SK-N-SH (cell line): ENCODE measurements around the gene YBX1. TPM values are rescaled to one million over a fixed set of nuclear protein-coding genes. Genes with fewer than 3 reads are reported as not detected.

Experiments used
- CTCF ChIA-PET: fragments of 300-600, 350-600 bp; formaldehyde crosslinking; extraction: SDS; loops from one replicate; lab custom pipeline; 2021; lab: Yijun Ruan, JAX
- POLR2A ChIA-PET: fragments of 350-600 bp; sonication (Branson Sonifier 250); formaldehyde crosslinking; extraction: SDS; loops from one replicate; lab custom pipeline; 2020; ENCODE audit warnings: antibody characterized with exemption, inconsistent platforms; lab: Yijun Ruan, JAX
- DNase-seq: peaks from one replicate; pipeline ENCODE4 v3.0.0; 2012
- H2AFZ ChIP-seq: fragments of 200-600 bp; sonication (generic); 2 replicates; pipeline ENCODE4 v1.8.1; 2016; ENCODE audit warnings: antibody characterized with exemption, mild to moderate bottlenecking, low read depth
- H3F3A ChIP-seq: fragments of 200-600 bp; sonication (generic); replicated peaks from 2 replicates; pipeline ENCODE3; 2016; ENCODE audit warnings: antibody characterized with exemption, mild to moderate bottlenecking; ENCODE audit not compliant: insufficient read depth
- H3K27ac ChIP-seq, 2 experiments: fragments of 200-500 bp in 1 of 2; fragments of 200-600 bp in 1 of 2; sonication (Bioruptor generic) in 1 of 2; sonication (generic), shearing (Covaris generic) in 1 of 2; 2 replicates each; pipeline versions ENCODE4 v1.5.1 to v1.6.1; 2014 to 2016; ENCODE audit warnings: low read depth in 2 of 2, inconsistent platforms in 1 of 2, low read length in 1 of 2, mild to moderate bottlenecking in 1 of 2, mixed read lengths in 1 of 2
- H3K27me3 ChIP-seq: fragments of 200-600 bp; sonication (generic), shearing (Covaris generic); 2 replicates; pipeline ENCODE4 v1.6.1; 2016; ENCODE audit warnings: mixed run types; ENCODE audit not compliant: insufficient read depth
- H3K36me3 ChIP-seq, 2 experiments: fragments of 200-500 bp in 1 of 2; fragments of 200-600 bp in 1 of 2; sonication (Bioruptor generic) in 1 of 2; sonication (generic) in 1 of 2; replicated peaks in 1 of 2; 2 replicates each; pipeline versions ENCODE3 to v1.5.1; 2014 to 2016; ENCODE audit warnings: low read length in 1 of 2, mild to moderate bottlenecking in 1 of 2; ENCODE audit not compliant: insufficient read depth in 2 of 2, control insufficient read depth in 1 of 2
- H3K4me1 ChIP-seq, 2 experiments: fragments of 200-500 bp in 1 of 2; fragments of 200-600 bp in 1 of 2; sonication (Bioruptor generic) in 1 of 2; sonication (generic), shearing (Covaris generic) in 1 of 2; 2 replicates each; pipeline versions ENCODE4 v1.5.1 to v1.6.1; 2014 to 2016; ENCODE audit warnings: low read depth in 1 of 2, low read length in 1 of 2, mixed run types in 1 of 2; ENCODE audit not compliant: insufficient read depth in 2 of 2, control insufficient read depth in 1 of 2
- H3K4me2 ChIP-seq: fragments of 200-600 bp; sonication (generic), shearing (Covaris generic); 2 replicates; pipeline ENCODE4 v1.6.1; 2017; ENCODE audit warnings: mixed run types
- H3K4me3 ChIP-seq, 2 experiments: fragments of 200-500 bp in 1 of 2; fragments of 200-600 bp in 1 of 2; sonication (Bioruptor generic) in 1 of 2; sonication (generic), shearing (Covaris generic) in 1 of 2; 2 replicates each; pipeline versions ENCODE4 v1.5.1 to v1.8.1; 2014 to 2016; ENCODE audit warnings: low read depth in 2 of 2, inconsistent platforms in 1 of 2, low read length in 1 of 2, mild to moderate bottlenecking in 1 of 2, mixed read lengths in 1 of 2, moderate library complexity in 1 of 2
- H3K79me2 ChIP-seq: fragments of 200-600 bp; sonication (generic); 2 replicates; pipeline ENCODE4 v1.8.1; 2017; ENCODE audit warnings: mild to moderate bottlenecking; ENCODE audit not compliant: insufficient read depth
- H3K9ac ChIP-seq: fragments of 200-600 bp; sonication (generic); 2 replicates; pipeline ENCODE4 v1.6.1; 2017; ENCODE audit warnings: mixed run types
- H3K9me2 ChIP-seq: fragments of 200-600 bp; sonication (generic); 2 replicates; pipeline ENCODE4 v1.6.1; 2017; ENCODE audit warnings: mixed run types
- H3K9me3 ChIP-seq: fragments of 200-600 bp; sonication (generic); 2 replicates; pipeline ENCODE4 v1.6.1; 2017; ENCODE audit warnings: mixed run types, mild to moderate bottlenecking, moderate library complexity
- H4K20me1 ChIP-seq: fragments of 200-600 bp; sonication (generic); 2 replicates; pipeline ENCODE4 v1.6.1; 2017; ENCODE audit warnings: mild to moderate bottlenecking, mixed run types; ENCODE audit not compliant: insufficient read depth
- CHD2 ChIP-seq: fragments of 150-350 bp; IDR thresholded peaks from 2 replicates; pipeline ENCODE4 v1.6.1; 2018; ENCODE audit warnings: low read length; ENCODE audit not compliant: partially characterized antibody
- EZH2phosphoT487 ChIP-seq: fragments of 200-600 bp; sonication (generic); IDR thresholded peaks from 2 replicates; pipeline ENCODE4 v1.6.1; 2017; ENCODE audit warnings: low read depth, mixed run types, mild to moderate bottlenecking, antibody characterized with exemption, moderate library complexity, borderline replicate concordance
- FOXJ3 ChIP-seq: sonication (generic); formaldehyde crosslinking; IDR thresholded peaks from 2 replicates; pipeline ENCODE4 v1.5.1; 2020; ENCODE audit warnings: mild to moderate bottlenecking, missing genetic modification reagents
- FOXM1 ChIP-seq: IDR thresholded peaks from 2 replicates; pipeline ENCODE4 v1.4.0; 2012; ENCODE audit warnings: low read depth, mild to moderate bottlenecking
- JUND ChIP-seq: IDR thresholded peaks from 2 replicates; pipeline ENCODE4 v1.4.0; 2012
- MEF2A ChIP-seq: IDR thresholded peaks from 2 replicates; pipeline ENCODE4 v1.4.0; 2012; ENCODE audit warnings: low read depth, borderline replicate concordance
- NRF1 ChIP-seq: IDR thresholded peaks from 2 replicates; pipeline ENCODE4 v1.6.1; 2012; ENCODE audit warnings: low read depth, mild to moderate bottlenecking, low read length
- POLR2AphosphoS5 ChIP-seq: IDR thresholded peaks from 2 replicates; pipeline ENCODE4 v1.6.1; 2012; ENCODE audit warnings: low read depth, low read length
- RCOR1 ChIP-seq: fragments of 150-350 bp; IDR thresholded peaks from 2 replicates; pipeline ENCODE4 v1.6.1; 2017; ENCODE audit warnings: antibody characterized with exemption, low read length
- SMC3 ChIP-seq: IDR thresholded peaks from 2 replicates; pipeline ENCODE4 v1.6.1; 2012; ENCODE audit warnings: low read depth, low read length, improper control_type of control experiment
- USF1 ChIP-seq: IDR thresholded peaks from 2 replicates; pipeline ENCODE4 v1.4.0; 2012; ENCODE audit warnings: low read depth, borderline replicate concordance
- USF2 ChIP-seq: fragments of 150-350 bp; IDR thresholded peaks from 2 replicates; pipeline ENCODE4 v1.6.1; 2017; ENCODE audit warnings: antibody characterized with exemption, low read length, low read depth, borderline replicate concordance
- WGBS: methylation state at CpG from one replicate; pipeline ENCODE4 v1.1.6; 2017; ENCODE audit warnings: low lambda C conversion rate; 5-methylcytosine and 5-hydroxymethylcytosine counted together
- polyA plus RNA-seq, 3 experiments: library from polyadenylated mRNA; depleted of rRNA; stranded (reverse); fragments of >200 nt; gene quantifications; 2 replicates each; pipeline ENCODE4 v1.2.3, GENCODE V29; 2012

YBX1 gene
- polyA plus RNA-seq, 1 of the 3 experiments (the other 2 are of a cell fraction): 592 TPM

GRCh38 chr1:42692911-42693310, 10.7 kb downstream of the YBX1 start:
- peaks cover 64 to 75% of the 10 kb centered on the region in 2 experiments for H3K36me3 ChIP-seq
- ChIA-PET POLR2A (interaction anchor here (2.1 kb wide), 1 partner anchor 10 kb away, joined by 9 read pairs; the partner anchor contains the start of gene YBX1), CTCF (interaction anchor here (1.0 kb wide), 1 partner anchor 9 kb away, joined by 3 read pairs; no protein-coding TSS in a partner anchor)
- DNase-seq: no peak
- no peaks in the 10 kb centered on the region for H3K27me3 ChIP-seq
- H3F3A ChIP-seq: no peaks in the 10 kb centered on the region
- no peaks in the 10 kb centered on the region for H3K9me3 ChIP-seq
- H3K9ac ChIP-seq: no peak overlapping the region
- WGBS: 94% methylated on average over 2 of the region's 2 CpGs
- no peak overlapping the region for H2AFZ ChIP-seq
- H3K27ac ChIP-seq: no peak overlapping the region
- peaks cover 85% of the 10 kb centered on the region for H4K20me1 ChIP-seq
- no peak overlapping the region for H3K4me3 ChIP-seq
- TF ChIP-seq POLR2AphosphoS5 (no peak), SMC3 (no peak), NRF1 (no peak), RCOR1 (no peak), JUND (no peak), MEF2A (no peak), USF2 (no peak), FOXM1 (no peak), FOXJ3 (CRISPR knock-in tag) (no peak)
- H3K4me2 ChIP-seq: no peak overlapping the region
- no peaks in the 10 kb centered on the region for H3K9me2 ChIP-seq
- peaks cover 16 to 23% of the 10 kb centered on the region in 2 experiments; a peak in 3 of 4 replicates for H3K4me1 ChIP-seq
- peaks cover 97% of the 10 kb centered on the region for H3K79me2 ChIP-seq

GRCh38 chr1:42698081-42698813, 16.0 kb downstream of the YBX1 start:
- Histone ChIP-seq H3K27ac (no peak overlapping the region), H2AFZ (no peak overlapping the region), H3K4me1 (no peaks in the 10 kb centered on the region), H3K4me2 (no peak overlapping the region), H3K9me3 (no peaks in the 10 kb centered on the region), H3K9me2 (no peaks in the 10 kb centered on the region), H3K9ac (no peak overlapping the region), H3K4me3 (no peak overlapping the region), H3K79me2 (peaks cover 75% of the 10 kb centered on the region), H3F3A (peaks cover 11% of the 10 kb centered on the region), H4K20me1 (peaks cover 32% of the 10 kb centered on the region), H3K27me3 (no peaks in the 10 kb centered on the region), H3K36me3 (peaks cover 96 to 97% of the 10 kb centered on the region in 2 experiments)
- 98% methylated on average over 4 of the region's 4 CpGs for WGBS
- TF ChIP-seq USF1: no peak
- TF ChIP-seq MEF2A: no peak
- TF ChIP-seq EZH2phosphoT487: no peak
- no peak for TF ChIP-seq USF2
- TF ChIP-seq CHD2: no peak
- ChIA-PET CTCF (interaction anchor here (0.9 kb wide), 1 partner anchor 59 kb away, joined by 3 read pairs; no protein-coding TSS in a partner anchor), POLR2A (no interaction called here)
- no peak for DNase-seq
